Measurements from ENCODE around the gene MMP2. TPM values are rescaled to one million over a fixed set of nuclear protein-coding genes. Genes with fewer than 3 reads are reported as not detected.

MMP2 gene
- total RNA-seq, 1 donor from 2014 or later = 452 TPM

DNA sequence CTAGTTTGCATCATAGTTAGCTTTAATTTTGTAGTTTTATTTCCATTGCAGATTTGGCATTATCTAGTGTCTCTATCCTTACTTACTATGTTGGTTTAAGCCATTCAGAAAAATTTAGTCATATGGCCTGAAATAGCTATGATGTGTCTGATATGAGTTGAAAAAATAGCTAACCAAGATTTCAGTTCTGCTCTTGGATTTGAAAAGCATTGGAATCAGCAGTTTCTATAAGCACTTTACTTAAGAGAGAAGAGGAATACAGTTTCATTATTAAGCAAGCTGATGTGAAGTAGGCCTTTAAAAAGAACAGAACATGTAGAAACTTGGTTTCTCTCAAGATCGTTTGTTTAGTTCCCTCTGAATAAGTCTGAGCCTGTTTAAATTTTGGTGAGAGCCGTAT, 55.8 kb downstream of the MMP2 start:
- peaks cover 20% of the 10 kb centered on the region for H3K4me1 Mint-ChIP-seq (ENCODE audit: unreplicated experiment)
- no peaks in the 10 kb centered on the region for H3K9me3 Mint-ChIP-seq (ENCODE audit: unreplicated experiment)

DNA sequence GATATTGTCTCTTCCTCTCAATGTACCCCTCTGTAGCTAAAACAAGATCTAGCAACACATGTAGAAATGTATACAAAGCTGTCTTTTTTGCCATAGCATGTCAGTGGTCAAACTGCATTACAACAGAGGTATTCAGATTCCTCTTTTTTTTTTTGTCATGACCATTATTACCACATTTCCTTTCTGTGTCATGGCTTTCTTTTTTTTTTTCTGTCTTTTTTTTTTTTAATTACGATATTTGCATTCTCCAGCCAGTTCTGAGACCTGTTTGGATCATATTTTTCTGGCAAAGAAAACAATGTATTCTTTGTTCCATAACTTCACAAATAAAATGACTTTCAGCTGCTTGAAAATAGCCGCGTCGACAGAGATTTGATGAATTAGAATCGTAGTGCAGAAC, 60.1 kb downstream of the MMP2 start:
- no peaks in the 10 kb centered on the region for H3K36me3 Mint-ChIP-seq (ENCODE audit: unreplicated experiment)
- H3K4me3 Mint-ChIP-seq (ENCODE audit: unreplicated experiment) = no peak overlapping the region
- no peak overlapping the region for H3K27ac Mint-ChIP-seq (ENCODE audit: unreplicated experiment)
- H3K9me3 Mint-ChIP-seq (ENCODE audit: unreplicated experiment) = no peaks in the 10 kb centered on the region
- no peaks in the 10 kb centered on the region for H3K27me3 Mint-ChIP-seq (ENCODE audit: unreplicated experiment)
- DNase-seq (ENCODE audit: extremely low spot score, unreplicated experiment) = no peak
- H3K4me1 Mint-ChIP-seq (ENCODE audit: unreplicated experiment) = peaks cover 18% of the 10 kb centered on the region
- no peak for TF ChIP-seq CTCF (IDR thresholded peaks at IDR 0.05)

More for the DNA sequence above, 55.8 kb downstream of the MMP2 start:
- DNase-seq (ENCODE audit: extremely low spot score, unreplicated experiment) = no peak
- Mint-ChIP-seq H3K27me3 (ENCODE audit: unreplicated experiment) (no peaks in the 10 kb centered on the region), H3K4me3 (ENCODE audit: unreplicated experiment) (no peak overlapping the region), H3K27ac (ENCODE audit: unreplicated experiment) (no peak overlapping the region), H3K36me3 (ENCODE audit: unreplicated experiment) (no peaks in the 10 kb centered on the region)
- TF ChIP-seq CTCF (IDR thresholded peaks at IDR 0.05) = no peak

DNA sequence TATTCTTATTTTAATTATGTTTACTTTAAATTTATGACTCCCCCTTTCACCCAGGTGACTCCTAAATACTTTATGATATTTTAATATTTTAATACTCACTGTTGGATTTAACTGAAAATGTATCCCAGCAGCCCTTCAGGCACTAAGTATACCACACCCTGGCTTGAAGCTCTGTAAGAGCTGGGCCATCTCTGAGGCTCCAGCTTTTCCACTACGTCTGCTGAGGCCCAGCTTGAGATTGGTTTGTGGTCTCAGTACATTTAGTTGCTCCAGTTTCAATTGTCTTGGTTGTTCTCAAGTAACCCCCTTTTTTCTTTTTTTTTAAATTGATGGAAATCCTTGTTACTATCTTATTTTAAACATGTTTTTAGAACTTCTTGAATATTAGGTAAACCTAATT, 60.5 kb downstream of the MMP2 start:
- Mint-ChIP-seq H3K4me3 (ENCODE audit: unreplicated experiment) (no peak overlapping the region), H3K9me3 (ENCODE audit: unreplicated experiment) (no peaks in the 10 kb centered on the region), H3K27me3 (ENCODE audit: unreplicated experiment) (no peaks in the 10 kb centered on the region), H3K36me3 (ENCODE audit: unreplicated experiment) (no peaks in the 10 kb centered on the region), H3K27ac (ENCODE audit: unreplicated experiment) (no peak overlapping the region), H3K4me1 (ENCODE audit: unreplicated experiment) (peaks cover 18% of the 10 kb centered on the region)
- DNase-seq (ENCODE audit: extremely low spot score, unreplicated experiment) = no peak
- no peak for TF ChIP-seq CTCF (IDR thresholded peaks at IDR 0.05)

- H3K36me3 Mint-ChIP-seq (ENCODE audit: unreplicated experiment) = no peaks in the 10 kb centered on the region
- no peaks in the 10 kb centered on the region for H3K9me3 Mint-ChIP-seq (ENCODE audit: unreplicated experiment)
- no peak overlapping the region for H3K4me3 Mint-ChIP-seq (ENCODE audit: unreplicated experiment)
- TF ChIP-seq CTCF (IDR thresholded peaks at IDR 0.05) = no peak
- no peak overlapping the region for H3K27ac Mint-ChIP-seq (ENCODE audit: unreplicated experiment)
- DNase-seq (ENCODE audit: extremely low spot score, unreplicated experiment) = no peak
- peaks cover 13% of the 10 kb centered on the region for H3K4me1 Mint-ChIP-seq (ENCODE audit: unreplicated experiment)
- no peaks in the 10 kb centered on the region for H3K27me3 Mint-ChIP-seq (ENCODE audit: unreplicated experiment)
These were observed 61.2 kb downstream of the MMP2 start for GRCh38 chr16:55540221-55540620.

- Mint-ChIP-seq H3K36me3 (ENCODE audit: unreplicated experiment) (no peaks in the 10 kb centered on the region), H3K4me1 (ENCODE audit: unreplicated experiment) (no peaks in the 10 kb centered on the region), H3K27me3 (ENCODE audit: unreplicated experiment) (no peaks in the 10 kb centered on the region)
These were observed 63.6 kb downstream of the MMP2 start for GRCh38 chr16:55542459-55543082.

More at GRCh38 chr16:55542459-55543082, 63.6 kb downstream of the MMP2 start:
- Mint-ChIP-seq H3K4me3 (ENCODE audit: unreplicated experiment) (no peak overlapping the region), H3K9me3 (ENCODE audit: unreplicated experiment) (no peaks in the 10 kb centered on the region), H3K27ac (ENCODE audit: unreplicated experiment) (no peak overlapping the region)
- no peak for DNase-seq (ENCODE audit: extremely low spot score, unreplicated experiment)
- no peak for TF ChIP-seq CTCF (IDR thresholded peaks at IDR 0.05)

Measured in osteocyte (in vitro differentiated cells).